Omental fat pad (tissue), 4 donors: ENCODE results near the gene QARS1. TPM values are rescaled to one million over a fixed set of nuclear protein-coding genes. Genes with fewer than 3 reads are reported as not detected.

Experiments used
- ATAC-seq: fragments of 150-250 bp; one replicate; pipeline ENCODE4 v1.9.1; 2016; ENCODE audit warnings: mild to moderate bottlenecking, moderate library complexity; ENCODE audit not compliant: low FRiP score
- DNase-seq: peaks from one replicate; pipeline ENCODE4 v3.0.0-alpha.2; 2019; ENCODE audit warnings: low spot score
- total RNA-seq, 4 donors: library from RNA; depleted of rRNA; stranded (reverse); fragments of >200 nt; gene quantifications; one replicate each; pipeline ENCODE4 v1.1.0, GENCODE V29; 2016
- TF ChIP-seq, protein P1 (sequence below), 3 donors: fragments of 450-650 bp; IDR thresholded peaks; one replicate each; pipeline ENCODE4 v1.5.1; 2016 to 2017; ENCODE audit warnings: antibody characterized with exemption in 3 of 3, mild to moderate bottlenecking in 3 of 3, moderate library complexity in 2 of 3

QARS1 gene
- total RNA-seq: 100 to 1,000 TPM; 172 to 204 (median 192) TPM

DNA sequence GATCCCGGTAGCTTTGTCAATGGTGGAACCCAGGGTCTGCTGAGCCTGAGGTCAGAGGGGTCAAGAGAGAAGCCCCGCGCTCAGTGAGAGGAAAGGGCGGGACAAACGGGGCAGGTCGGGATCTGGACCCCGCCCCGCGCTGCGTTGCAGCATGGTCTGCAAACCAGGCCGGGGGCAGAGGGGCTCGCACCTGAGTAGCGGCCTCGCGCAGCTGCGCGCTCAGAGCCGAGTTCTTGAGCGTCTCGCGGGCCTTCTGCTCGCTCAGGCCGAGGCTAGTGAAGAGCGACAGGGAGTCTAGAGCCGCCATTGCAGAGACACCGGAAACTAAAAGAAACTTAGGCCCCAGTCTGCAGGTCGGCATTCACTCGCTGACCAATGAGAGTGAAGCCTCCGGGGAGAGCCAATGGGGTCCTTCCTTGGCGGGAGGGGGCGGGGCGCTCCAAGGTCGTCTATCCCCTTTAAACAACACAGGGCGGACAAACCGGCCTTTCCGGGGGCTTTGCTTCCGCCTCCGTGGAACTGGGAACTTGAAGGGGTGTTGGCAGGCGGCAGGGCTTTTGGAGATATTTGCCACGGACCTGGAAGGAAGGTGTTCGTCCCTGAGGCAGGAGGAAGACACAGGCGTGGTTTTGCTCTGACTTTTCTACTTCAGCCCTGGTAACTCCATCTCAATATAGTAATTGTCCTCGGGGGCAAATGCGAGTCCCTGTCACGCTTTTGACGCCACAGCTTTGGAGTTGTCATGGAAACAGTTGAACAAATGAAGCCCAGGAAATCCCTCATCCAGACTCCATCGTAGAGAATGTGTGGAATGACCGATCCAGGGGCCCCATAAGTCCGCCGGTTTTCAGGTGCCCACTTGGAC lies at the start of gene QARS1:
Gene QARS1, minus strand, starts transcription at position 331 of the 865 bp plus-strand sequence. Its CDS starts 24 bp downstream, at position 307.
- TF ChIP-seq, protein P1, sequence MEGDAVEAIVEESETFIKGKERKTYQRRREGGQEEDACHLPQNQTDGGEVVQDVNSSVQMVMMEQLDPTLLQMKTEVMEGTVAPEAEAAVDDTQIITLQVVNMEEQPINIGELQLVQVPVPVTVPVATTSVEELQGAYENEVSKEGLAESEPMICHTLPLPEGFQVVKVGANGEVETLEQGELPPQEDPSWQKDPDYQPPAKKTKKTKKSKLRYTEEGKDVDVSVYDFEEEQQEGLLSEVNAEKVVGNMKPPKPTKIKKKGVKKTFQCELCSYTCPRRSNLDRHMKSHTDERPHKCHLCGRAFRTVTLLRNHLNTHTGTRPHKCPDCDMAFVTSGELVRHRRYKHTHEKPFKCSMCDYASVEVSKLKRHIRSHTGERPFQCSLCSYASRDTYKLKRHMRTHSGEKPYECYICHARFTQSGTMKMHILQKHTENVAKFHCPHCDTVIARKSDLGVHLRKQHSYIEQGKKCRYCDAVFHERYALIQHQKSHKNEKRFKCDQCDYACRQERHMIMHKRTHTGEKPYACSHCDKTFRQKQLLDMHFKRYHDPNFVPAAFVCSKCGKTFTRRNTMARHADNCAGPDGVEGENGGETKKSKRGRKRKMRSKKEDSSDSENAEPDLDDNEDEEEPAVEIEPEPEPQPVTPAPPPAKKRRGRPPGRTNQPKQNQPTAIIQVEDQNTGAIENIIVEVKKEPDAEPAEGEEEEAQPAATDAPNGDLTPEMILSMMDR (IDR thresholded peaks at IDR 0.05): no peak
- peak; percentile 89 for ATAC-seq
- DNase-seq: peak; percentile 68

DNA sequence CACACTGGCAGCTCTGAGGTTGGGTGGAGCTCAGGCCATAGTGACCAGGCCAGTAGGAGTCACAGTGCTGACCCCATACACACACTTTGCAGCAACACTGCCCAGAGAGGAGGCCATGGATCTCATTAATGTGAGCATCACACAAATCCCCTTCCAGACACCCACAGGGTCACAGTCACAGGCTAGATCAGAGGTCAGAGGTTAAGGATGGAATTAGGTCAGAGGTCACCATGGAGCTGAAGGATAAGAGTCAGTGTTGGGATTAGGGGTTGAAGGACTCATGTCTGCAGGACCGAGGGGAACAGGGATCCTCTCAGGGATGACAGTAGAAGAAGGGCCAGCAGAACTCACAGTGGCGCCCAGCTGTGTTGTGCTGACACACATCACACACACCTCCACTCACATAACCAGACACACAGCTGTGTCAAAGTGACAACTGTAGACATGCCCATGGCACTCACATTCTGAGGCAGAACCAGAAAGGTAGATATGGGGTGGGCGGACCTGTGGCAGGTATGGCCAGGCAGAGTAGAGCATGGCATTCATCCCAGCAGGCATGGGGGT lies 48.9 kb upstream of the QARS1 start:
- TF ChIP-seq, protein P1 (IDR thresholded peaks at IDR 0.05): no peak
- ATAC-seq (no peak), DNase-seq (no peak)

DNA sequence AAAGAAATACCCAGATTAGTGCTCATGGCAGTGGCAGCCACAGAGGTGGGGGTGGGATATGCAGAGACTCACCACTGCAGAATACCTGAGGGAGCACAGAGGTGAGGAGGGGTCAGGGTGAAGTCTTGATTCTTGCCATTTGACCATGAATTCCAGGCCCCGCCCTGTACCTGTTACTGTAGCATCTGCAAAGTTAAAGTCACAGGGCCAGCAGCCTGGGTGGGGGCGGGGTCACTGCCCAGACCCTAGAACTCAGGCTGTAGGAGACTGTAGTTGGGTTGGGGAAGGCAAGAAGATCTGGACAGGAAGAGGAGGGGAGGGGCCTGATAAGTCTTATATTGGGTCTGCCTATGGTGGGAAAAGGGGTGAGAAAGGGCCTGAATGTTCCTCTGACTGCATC lies 47.1 kb upstream of the QARS1 start:
- DNase-seq: no peak
- TF ChIP-seq, protein P1 (IDR thresholded peaks at IDR 0.05): no peak
- ATAC-seq: no peak

DNA sequence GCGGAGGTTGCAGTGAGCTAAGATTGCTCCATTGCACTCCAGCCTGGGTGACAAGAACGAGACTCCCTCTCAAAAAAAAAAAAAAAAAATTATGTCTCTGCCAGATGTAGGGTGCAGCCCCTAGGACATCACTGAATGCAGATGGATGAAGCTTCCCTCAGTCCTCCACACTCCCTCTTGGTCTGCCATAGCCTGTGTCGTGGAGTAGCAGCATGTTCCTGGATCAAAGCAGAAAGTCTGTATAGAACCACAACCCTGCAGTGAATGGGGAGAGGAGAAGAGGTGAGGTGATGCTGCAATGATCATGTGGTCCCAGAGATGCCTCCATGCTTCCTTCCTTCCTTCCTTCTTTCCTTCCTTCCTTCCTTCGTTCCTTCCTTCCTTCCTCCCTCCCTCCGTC lies 43.6 kb upstream of the QARS1 start:
- ATAC-seq: no peak

DNA sequence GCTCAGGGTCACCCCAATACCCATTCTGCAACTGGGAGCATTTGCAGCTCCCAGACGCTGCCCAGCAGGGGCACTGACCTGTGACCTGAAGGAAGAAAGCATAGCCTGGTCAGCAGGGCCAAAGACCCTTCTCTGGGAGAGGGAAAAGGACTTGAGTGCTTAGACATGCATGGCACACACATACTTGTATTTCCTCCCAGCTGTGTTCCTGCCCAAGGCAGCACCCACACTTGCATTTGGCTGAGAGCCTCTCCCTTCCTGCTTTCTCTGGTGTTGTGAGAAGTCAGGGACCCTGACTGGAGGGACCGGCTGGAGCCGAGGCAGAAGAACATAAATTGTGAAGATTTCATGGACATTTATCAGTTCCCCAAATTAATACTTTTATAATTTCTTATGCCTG lies 35.5 kb upstream of the QARS1 start:
- no peak for DNase-seq
- ATAC-seq: no peak

More for the DNA sequence above, 43.6 kb upstream of the QARS1 start:
- TF ChIP-seq, protein P1 (IDR thresholded peaks at IDR 0.05): no peak
- no peak for DNase-seq

DNA sequence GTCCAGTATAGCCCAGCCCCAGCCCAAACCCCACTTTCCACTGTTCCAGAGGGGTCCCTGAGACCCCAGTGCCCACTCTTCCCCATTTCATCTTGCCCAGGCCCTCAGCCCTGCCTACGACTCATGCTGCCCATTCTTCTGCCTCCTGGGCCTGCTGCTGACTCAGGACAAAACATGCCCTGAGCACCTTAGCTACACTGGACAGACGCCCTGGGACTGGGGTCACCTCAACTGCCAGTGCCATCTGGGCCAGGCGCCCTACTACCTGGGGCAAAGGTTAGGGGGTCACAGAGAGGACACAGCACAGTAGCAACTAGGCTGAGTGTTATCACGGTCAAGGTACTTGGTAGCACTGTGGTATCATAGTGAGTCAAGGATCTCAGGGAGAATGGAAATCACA lies 30.9 kb upstream of the QARS1 start:
- no peak for ATAC-seq
- DNase-seq: no peak
- TF ChIP-seq, protein P1 (IDR thresholded peaks at IDR 0.05): no peak

More for the DNA sequence above, 35.5 kb upstream of the QARS1 start:
- TF ChIP-seq, protein P1 (IDR thresholded peaks at IDR 0.05): no peak
